SKM-1 treated with dmso at 0.1 percent for 144 hours (cell line): ENCODE measurements around the gene PSME1.

Source experiments
- DNase-seq: peaks from one replicate; lab custom pipeline; 2025; ENCODE audit not compliant: unreplicated experiment; lab: John Stamatoyannopoulos, UW

Gene PSME1

DNA sequence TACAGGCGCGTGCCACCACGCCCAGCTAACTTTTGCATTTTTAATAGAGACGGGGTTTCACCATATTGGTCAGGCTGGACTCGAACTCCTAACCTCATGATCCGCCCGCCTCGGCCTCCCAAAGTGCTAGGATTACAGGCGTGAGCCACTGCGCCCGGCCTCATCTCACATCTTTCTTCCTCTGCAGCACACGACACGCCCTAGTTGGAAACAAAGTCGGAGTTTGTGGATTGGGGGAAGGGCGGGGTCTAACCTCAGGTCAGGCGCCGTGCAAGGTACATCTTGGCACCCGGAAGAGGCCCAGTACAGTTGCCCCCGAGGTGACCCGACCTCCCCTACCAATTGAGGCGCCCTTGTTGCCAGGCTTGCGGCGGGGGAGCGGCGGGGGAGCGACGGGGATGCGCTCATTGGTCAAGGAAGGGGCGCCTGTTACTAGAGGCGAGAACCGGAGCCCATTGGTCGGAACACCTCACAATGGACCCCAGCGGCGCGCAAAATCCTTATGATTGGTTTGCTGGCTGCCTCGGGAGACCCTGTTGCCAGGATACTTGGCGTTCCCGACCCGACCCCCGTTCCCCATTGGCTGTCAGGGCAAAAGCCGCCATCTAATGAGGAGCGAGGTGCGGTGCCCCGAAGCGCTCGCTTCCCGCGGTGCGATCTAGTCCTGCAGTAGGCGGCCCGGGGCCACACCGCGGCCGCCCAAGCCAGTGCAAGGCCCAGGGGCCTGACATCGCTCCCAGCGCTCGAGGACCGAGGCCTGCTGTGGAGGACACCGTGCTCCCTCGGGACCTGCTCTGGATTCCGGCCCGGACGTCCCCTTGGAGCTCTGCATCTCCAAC is 35.6 kb downstream of the PSME1 start, which contains the start of gene REC8:
REC8 (plus strand) TSS at position 659 of the 839 bp plus-strand sequence. CDS start 473 bp downstream, outside the sequence.
- DNase-seq, result no peak

DNA sequence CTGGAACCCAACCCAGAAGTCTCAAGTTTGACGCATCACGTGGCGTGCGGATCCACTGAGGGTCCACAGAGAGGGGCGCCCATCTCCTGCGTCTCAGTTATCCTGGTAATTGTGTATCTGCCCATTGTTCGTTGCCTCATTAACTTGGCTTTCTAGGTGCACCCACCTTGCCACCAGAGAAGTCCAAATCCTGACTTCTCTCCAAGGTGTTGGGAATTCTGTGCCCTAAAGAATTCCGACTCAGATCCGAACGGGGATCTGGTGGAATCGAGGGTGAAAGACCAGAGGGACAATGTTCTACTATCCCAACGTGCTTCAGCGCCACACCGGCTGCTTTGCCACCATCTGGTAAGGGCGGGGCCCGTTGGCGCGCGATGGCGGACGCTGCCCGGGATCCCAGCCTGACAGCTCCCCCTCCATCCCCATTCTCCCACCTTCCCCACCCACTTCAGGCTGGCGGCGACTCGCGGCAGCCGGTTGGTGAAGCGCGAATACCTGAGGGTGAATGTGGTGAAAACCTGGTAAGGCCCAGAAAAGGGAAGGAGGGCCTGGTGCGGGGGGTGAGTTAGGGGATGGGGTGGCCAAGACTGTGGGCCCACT is 36.4 kb downstream of the PSME1 start:
- DNase-seq, result no peak

DNA sequence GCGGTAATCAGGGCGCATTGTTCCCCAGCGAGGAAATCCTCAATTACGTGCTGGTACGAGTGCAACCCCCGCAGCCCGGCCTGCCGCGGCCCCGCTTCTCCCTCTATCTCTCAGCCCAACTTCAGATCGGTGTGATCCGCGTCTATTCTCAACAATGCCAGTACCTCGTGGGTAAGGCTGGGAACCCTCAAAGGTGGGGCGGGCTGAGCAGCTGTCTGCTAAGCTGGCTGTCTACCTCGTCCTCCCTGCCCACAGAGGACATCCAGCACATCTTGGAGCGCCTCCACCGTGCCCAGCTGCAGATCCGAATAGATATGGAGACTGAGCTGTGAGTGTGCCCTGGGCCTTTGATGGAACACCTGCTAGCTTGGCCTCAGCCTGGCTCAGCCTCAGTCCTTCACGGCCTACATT is 36.9 kb downstream of the PSME1 start:
- DNase-seq, result no peak

DNA sequence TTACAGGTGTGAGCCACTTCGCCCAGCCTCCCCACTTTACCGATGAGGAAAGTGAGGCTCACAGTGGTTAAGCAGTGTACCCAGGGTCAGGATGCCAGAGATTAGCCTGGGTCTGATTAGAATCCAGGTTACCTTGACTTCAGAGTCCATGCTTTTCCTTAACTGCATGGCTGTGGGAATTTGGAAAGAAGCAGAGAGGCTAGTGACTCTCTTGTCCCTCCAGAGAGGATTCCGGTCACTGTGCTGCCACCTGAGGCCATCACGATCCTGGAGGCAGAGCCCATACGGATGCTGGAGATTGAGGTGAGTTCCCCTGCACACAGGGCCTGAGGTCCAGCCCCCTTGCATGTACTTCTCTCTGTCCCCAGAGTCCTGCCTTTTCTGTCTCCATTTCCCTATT is 40.6 kb downstream of the PSME1 start:
- no peak for DNase-seq

DNA sequence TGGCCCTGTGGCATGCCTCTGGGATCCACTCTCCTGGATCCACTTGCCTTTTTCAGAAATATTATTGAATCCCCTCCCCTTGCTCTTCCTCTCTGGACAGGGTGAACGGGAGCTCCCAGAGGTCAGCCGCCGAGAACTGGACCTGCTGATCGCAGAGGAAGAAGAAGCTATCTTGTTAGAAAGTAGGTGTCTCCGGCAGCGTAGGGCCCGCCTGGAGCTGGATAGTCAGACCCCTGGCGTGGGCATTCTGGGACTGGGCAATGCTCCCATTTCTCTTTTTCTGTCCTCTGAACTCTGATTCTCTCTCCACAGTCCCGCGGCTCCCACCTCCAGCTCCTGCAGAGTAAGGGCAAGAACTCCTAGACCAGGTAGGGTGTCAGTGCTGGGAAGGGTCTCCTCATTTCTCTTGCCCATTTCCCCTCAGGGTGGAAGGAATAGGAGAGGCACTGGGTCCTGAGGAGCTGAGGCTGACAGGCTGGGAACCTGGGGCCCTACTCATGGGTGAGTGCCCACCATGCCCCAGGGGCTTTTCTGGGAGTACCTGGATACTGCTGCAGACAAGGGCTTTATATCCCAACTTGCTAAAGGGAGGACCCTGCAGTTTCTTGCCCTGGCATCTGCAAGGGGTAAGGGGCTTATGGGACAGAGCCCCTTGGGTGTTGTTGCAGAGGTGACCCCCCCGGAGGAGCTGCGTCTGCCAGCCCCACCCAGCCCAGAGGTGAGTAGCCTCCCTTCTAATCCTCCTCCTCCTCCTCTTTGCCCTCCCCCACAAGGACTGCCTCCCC is 41.2 kb downstream of the PSME1 start:
- DNase-seq, result no peak

DNA sequence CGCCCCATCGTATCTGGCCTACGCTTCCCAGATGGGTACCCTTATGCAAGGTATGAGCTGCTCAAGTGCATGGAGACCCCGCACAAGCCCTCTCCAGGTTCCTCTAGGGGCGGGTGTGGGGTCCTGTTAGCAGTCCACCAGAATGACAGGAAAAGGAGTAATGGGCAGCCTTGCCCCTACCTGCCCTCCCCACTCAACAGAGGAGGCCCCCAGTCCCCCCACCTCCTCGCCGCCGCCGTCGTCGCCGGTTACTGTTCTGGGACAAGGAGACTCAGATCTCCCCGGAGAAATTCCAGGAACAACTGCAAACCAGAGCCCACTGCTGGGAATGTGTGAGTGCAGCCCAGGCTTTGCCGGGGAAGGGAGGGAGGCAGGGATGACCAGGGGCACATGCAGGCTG is 41.9 kb downstream of the PSME1 start:
- no peak for DNase-seq

DNA sequence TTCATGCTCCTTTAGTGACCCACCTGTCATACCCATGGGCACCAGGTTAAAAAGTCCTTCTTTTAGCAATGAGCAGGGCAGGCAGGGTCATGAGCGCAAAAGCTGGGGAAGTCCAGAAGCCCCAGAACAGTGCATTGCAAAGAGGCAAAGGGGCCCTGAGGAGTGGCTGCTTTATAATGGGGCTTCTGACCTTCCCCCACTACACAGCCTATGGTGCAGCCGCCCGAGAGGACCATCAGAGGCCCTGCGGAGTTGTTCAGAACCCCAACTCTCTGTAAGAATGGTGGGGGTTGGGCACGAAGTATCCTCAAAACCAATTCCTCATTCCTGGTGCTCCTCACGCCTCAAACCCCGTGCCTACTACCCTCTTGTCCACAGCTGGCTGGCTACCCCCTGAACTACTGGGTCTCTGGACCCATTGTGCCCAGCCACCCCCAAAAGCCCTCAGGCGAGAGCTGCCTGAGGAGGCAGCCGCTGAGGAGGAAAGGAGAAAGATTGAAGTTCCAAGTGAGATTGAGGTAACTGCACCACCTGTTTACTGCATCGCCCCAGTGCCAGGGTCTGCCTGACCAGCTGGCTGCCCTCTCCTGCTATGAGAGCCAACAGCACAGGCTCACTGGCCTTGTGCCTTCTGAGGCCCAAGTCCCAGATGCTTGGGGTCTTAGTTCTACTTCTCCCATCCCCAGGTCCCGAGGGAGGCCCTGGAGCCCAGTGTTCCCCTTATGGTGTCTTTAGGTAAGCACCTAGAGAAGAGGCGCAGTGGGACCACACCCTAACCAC is 42.6 kb downstream of the PSME1 start:
- no peak for DNase-seq

DNA sequence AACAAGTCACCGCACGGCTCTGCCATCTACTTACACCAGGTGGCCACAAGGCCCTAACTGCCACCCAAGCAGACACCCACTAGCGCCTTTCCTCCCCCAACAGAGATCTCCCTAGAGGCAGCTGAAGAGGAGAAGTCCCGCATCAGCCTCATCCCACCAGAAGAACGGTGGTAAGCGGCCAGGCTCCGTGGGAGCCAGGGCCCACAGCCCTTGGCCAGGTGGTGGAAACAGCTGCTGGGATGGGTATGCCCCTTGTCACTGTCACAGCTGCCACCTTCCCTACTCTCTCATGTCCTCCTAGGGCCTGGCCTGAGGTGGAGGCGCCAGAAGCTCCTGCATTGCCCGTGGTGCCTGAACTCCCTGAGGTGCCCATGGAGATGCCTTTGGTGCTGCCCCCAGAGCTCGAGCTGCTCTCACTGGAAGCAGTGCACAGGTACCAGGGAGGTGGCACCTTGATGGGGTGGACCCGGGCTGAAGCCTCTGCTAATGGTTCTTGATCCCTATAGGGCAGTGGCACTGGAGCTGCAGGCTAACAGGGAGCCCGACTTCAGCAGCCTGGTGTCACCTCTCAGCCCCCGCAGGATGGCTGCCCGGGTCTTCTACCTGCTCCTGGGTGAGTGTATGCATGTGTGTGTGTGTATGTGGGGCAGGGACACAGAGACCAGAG is 43.4 kb downstream of the PSME1 start:
- no peak for DNase-seq

DNA sequence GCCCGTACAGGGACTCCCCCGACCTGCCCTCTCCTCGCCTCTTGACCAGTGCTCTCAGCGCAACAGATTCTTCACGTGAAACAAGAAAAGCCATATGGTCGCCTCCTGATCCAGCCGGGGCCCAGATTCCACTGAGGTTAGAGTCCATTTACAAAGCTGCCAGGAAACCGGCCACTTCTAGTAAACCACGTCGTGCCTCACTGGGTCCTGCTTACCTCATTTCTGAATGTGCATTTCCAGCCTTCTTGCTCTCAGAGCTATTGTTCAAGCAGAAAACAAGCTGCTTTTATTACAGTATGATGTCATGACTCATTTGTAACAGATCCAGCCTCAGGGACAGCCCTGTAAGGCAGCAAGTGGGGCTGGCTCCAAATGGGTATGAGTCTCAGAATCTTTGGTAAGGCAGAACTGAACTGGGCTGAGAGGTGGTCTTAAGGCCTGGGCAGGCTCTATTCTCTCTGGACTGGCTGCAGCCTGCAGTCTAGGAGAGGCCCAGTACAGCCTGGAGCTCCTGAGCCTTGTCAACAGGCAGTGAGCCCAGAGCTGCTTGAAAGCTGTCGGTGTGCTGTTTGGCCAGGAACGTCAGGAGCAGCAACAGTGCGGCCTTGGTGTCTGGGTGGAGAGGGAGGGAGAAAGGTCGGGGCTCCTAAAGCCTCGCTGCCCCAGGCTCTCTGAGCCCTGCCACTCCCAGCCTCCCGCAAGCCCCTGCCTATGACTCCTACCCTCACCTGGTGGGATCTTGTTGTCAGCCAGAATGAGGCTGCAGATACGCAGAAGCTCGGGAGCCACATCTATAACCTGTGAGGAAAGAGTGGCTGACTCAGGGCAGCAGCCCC is 44.2 kb downstream of the PSME1 start:
- no peak for DNase-seq

DNA sequence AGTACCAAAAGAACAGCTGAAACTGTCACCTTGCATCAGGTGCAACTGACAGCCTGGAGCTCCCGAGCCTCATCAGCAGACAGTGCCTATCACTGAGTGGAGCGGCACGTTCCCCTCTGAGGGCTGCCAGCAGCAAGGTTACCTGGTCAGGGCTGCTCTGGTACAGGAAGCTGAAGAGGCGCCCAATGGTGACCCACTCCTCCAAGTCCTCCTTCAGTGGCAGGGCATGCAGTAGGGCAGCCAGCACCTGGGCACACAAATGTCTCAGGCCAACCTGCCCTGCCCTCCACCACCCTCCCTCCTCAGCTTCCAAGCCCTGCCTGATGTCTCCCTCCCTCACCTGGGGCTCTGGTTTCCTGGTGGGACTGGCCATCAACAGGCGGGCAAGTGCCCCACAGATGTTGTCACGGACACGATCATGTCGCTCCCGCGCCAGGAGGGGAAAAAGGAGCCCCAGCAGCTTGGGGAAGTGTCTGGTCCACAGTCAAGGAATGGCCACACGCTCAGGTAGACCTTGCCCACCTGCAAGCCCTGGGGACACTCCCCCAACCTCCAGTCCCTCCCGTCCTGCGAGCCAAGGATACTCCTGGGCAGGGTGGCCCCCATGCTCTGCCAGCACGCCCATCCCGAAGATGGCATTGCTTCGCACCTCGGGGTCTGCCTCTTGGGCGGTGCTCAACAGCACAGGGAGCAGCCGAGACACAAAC is 45.5 kb downstream of the PSME1 start:
- no peak for DNase-seq

DNA sequence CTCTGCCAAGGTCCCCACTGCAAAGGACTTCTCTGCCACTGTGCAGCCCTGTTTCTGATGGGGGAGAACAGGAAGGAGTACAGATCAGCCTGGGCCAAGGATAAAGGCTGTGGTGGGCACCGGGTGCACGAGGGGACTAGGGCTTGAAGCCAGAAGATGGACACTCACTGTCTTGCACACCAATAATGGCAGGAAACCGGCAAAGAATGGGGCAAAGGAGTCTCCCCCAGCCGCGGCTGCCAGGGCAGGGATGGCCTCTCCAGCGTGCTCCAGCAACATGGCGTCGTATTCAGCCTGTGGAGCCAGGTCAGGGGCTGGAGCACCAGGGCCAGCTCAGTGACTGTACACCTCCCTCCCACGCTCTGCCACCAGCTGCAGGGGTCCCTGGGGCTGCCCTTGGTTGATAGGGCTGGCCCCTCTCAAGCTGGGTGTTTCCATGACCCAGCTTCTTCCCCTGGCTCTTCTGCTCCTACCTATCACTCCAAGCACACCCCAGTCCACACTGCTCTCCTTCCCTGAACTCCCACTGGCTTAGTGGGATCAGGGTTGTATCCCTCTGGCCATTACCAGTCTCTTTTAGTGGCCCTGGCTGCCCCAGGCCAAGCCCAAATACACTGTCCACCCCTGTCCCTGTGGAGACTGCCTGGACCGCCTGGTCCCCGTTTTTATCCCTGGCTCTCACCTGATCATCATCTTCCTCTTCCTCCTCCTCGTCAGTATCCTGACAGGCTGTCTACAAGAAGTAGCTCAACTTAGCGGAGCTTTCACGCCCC is 46.3 kb downstream of the PSME1 start:
- DNase-seq, result no peak

DNA sequence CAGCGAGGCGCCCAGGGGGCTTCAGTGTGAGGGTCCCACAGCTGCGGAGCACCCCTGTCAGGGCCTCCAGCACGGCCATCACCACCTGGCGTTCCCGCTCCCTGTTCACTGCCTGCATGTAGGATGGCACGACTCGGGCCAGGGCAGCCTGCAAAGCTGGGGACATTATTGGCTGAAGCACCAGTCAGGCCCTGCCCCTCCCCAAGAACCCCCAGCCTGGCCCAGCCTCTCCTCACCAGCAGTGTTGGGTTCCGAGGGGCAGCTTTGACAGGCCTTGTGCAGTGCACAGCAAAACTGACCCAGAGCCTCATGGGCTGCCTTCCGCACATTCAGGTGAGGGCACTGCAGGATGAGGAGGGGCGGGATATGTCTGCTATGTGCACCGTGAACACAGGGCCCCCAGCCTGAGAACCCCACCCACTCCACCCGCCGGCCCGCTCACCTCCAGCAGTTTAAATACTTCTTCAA is 47.1 kb downstream of the PSME1 start:
- DNase-seq, result no peak

DNA sequence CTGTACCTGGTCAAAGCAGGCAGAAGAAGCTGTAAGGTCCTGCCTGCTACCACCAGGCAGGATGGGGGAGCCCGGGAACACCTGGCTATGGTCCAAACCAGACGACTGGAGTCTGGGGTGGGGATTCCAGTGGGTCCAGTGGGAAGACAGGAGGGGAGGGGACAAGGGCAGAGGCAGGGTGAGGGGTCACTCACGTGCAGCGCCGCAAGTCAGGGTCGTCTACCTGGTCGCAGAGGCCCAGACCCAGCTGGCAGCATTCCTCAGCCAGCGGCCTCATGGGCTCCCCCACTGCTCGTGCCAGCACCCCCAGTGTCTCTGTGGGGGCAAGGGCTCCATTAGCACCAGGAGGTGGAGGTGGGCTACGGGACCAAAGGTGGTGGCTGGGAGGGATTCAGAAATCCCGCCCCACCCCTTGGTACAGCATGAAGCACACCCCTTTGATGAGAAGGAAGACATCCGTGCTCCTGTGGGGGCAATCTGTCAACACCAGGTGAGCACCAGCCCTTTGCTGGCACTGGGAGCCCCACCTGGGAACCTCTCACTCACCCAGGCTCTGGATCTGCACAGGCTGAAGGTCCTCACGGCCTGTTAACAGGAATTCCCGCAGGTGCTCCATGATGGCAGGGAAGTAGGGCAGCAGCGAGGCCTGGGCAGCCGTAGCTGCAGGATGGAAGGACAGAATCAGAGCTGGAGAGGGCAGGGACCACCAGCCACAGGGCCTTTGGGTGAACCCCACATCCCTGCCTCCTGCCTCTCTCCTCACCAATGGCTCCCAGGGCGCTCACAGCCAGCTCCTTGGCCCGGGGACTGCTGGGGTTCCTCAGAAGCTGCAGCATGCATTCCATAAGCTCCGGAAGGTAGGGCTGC is 48.3 kb downstream of the PSME1 start:
- DNase-seq, result no peak

DNA sequence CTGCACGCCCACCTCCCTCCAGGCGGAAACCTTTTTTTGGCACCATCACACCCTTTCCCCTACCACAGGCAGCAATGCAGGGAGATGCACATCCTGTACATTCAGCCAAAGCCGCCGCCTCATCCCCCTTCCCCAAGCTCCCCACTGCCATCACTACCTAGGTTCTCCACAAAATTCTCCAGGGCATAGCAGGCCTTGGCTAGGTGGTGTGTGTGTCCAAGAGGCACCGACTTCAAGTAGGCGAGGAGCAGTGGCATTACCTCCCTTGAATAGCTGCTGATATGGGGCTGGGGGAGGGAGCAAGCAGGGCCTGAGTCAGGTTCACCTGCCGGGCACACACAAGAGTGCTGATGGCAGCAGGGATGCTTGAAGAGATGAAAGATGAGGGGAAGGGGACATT is 49.0 kb downstream of the PSME1 start:
- DNase-seq, result no peak

DNA sequence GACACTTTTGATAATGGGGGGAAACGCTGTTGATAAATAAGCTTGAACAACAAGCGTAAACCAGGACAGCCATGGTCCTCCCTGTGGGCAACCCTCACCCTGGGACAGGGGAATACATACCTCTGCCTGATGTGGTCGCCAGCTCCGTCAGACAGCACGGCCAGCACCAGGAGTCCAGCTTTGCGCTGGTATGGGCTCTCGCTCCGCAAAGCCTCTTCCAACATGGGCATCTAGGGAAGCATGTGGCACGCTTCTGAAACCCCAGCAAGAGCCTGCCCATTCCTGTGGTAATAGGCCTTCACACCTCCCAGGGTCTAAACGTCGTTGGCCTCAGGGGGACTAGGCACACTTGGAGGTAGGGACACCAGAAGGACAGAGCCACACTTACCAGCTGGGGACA is 49.7 kb downstream of the PSME1 start:
- DNase-seq, result no peak

DNA sequence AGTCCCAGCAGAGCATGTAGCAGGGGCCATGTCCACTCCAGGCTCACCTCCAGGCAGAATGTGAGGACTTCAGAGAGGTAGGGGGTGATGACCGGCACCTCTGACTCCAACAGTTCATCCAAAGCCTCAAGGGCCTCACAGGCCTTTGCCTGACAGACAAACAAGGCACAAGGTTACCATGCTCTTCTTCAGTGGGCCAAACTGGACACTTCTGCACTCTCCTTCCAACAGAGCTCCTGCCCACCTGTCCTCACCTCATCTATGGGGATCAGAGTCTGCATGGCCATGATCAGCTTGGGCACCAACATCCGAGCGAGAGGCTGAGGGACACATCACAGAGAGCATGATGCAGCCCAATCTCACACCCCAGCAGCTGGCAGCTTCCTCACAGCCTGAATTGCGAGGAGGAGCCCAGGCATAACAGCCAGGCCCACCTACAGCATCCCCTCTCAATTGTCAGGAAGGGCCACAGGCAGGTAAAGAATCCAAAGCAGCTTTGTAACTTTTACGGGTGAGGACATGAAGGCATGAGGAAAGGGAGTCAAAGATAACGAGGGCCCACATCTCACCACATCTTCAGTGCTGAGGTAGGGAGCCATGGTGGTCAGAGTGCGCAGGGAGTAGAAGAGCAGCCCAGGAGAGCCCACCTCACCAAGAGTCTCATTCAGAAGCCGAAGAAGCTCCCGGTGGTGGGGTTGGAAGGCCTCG is 51.0 kb downstream of the PSME1 start:
- no peak for DNase-seq

DNA sequence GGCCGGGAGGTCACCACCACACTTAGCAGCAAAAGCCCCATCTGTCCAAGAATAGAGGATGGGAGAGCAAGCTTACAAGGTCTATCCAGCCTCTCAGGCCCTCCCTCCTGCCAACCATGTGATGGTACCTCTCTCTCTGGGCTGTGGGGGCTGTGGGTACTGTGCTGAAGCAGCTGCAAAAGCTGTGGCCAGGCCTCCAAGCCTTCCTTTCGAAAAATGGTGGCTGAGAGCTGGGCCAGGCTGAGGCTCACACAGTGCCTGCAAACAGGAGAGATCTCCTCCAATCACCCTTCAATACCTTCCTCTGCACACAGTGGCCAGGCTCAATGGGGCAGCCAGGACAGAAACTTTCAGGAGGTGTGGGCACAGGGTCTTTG is 51.5 kb downstream of the PSME1 start:
- no peak for DNase-seq
